GM23338 (cell line): ENCODE measurements around the gene ZNF823. TPM values are rescaled to one million over a fixed set of nuclear protein-coding genes. Genes with fewer than 3 reads are reported as not detected.

Experiments
- ATAC-seq: fragments of 200-7000 bp; cut with Tn5 transposase; 3 replicates; pipeline ENCODE4 v1.9.1; 2020
- DNase-seq: peaks from one replicate; pipeline ENCODE4 v3.0.0-alpha.2; 2015; ENCODE audit warnings: low spot score
- H2AFZ ChIP-seq: fragments of 200-600 bp; sonication (generic); 2 replicates; pipeline ENCODE4 v1.8.0; 2016; ENCODE audit warnings: antibody characterized with exemption, mild to moderate bottlenecking, moderate library complexity
- H3F3A ChIP-seq: fragments of 200-600 bp; sonication (generic); replicated peaks from 2 replicates; pipeline ENCODE4 v1.8.0; 2017; ENCODE audit warnings: antibody characterized with exemption, mixed run types, low read depth
- H3K27ac ChIP-seq: fragments of 200-600 bp; sonication (generic); 2 replicates; pipeline ENCODE4 v1.6.1; 2016; ENCODE audit warnings: low read depth
- H3K27me3 ChIP-seq: fragments of 200-600 bp; sonication (generic); 2 replicates; pipeline ENCODE4 v1.8.0; 2016; ENCODE audit warnings: mild to moderate bottlenecking, mixed run types, moderate library complexity; ENCODE audit not compliant: insufficient read depth
- H3K36me3 ChIP-seq: fragments of 200-600 bp; sonication (generic); 2 replicates; pipeline ENCODE4 v1.8.0; 2016; ENCODE audit warnings: mild to moderate bottlenecking; ENCODE audit not compliant: insufficient read depth
- H3K4me1 ChIP-seq: fragments of 200-600 bp; sonication (generic); 2 replicates; pipeline ENCODE4 v1.8.0; 2016; ENCODE audit warnings: mild to moderate bottlenecking, moderate library complexity; ENCODE audit not compliant: insufficient read depth
- H3K4me2 ChIP-seq: fragments of 200-600 bp; sonication (generic); 2 replicates; pipeline ENCODE4 v1.7.1; 2017; ENCODE audit warnings: mixed run types
- H3K4me3 ChIP-seq: fragments of 200-600 bp; sonication (generic); 2 replicates; pipeline ENCODE4 v1.6.1; 2016; ENCODE audit warnings: mixed run types
- H3K79me2 ChIP-seq: fragments of 200-600 bp; sonication (generic); replicated peaks from 2 replicates; pipeline ENCODE4 v1.8.0; 2017; ENCODE audit warnings: mild to moderate bottlenecking; ENCODE audit not compliant: insufficient read depth
- H3K9me2 ChIP-seq: fragments of 200-600 bp; sonication (generic); 2 replicates; pipeline ENCODE4 v1.8.0; 2017; ENCODE audit not compliant: insufficient read depth
- H4K20me1 ChIP-seq: fragments of 200-600 bp; sonication (generic); replicated peaks from 2 replicates; pipeline ENCODE4 v1.8.0; 2017; ENCODE audit warnings: mild to moderate bottlenecking; ENCODE audit not compliant: insufficient read depth
- H3K27ac Mint-ChIP-seq: 2 replicates; pipeline ENCODE4 v1.8.0; 2020; ENCODE audit warnings: inconsistent platforms, mild to moderate bottlenecking, moderate library complexity, mixed read lengths
- H3K27me3 Mint-ChIP-seq: 3 replicates; pipeline ENCODE4 v1.8.0; 2022; ENCODE audit warnings: low read depth, mild to moderate bottlenecking, moderate library complexity, mixed read lengths, inconsistent platforms; ENCODE audit not compliant: insufficient read depth, poor library complexity
- H3K36me3 Mint-ChIP-seq: 3 replicates; pipeline ENCODE4 v1.8.0; 2021; ENCODE audit warnings: low read depth, mild to moderate bottlenecking, inconsistent platforms, moderate library complexity, mixed read lengths
- H3K4me1 Mint-ChIP-seq: 3 replicates; pipeline ENCODE4 v1.8.0; 2020; ENCODE audit warnings: mild to moderate bottlenecking, inconsistent platforms, mixed read lengths
- H3K4me3 Mint-ChIP-seq: 3 replicates; pipeline ENCODE4 v1.8.0; 2021; ENCODE audit warnings: moderate library complexity, mild to moderate bottlenecking, inconsistent platforms, mixed read lengths
- H3K9me3 Mint-ChIP-seq: 3 replicates; pipeline ENCODE4 v1.8.0; 2020; ENCODE audit warnings: moderate library complexity, mild to moderate bottlenecking, inconsistent platforms, mixed read lengths
- CREB1 ChIP-seq: fragments of 250-450 bp; sonication (Bioruptor Pico); IDR thresholded peaks from 2 replicates; pipeline ENCODE4 v1.5.0; 2020; ENCODE audit warnings: low read depth, mild to moderate bottlenecking, moderate library complexity
- EZH2phosphoT487 ChIP-seq: fragments of 200-600 bp; sonication (generic); IDR thresholded peaks from one replicate; pipeline ENCODE4 v1.8.1; 2018; ENCODE audit warnings: antibody characterized with exemption; ENCODE audit not compliant: unreplicated experiment
- JUNB ChIP-seq: IDR thresholded peaks from one replicate; pipeline ENCODE4 v1.6.1; 2016; ENCODE audit warnings: antibody characterized with exemption; ENCODE audit not compliant: unreplicated experiment
- NANOG ChIP-seq: IDR thresholded peaks from 2 replicates; pipeline ENCODE4 v1.6.1; 2016; ENCODE audit warnings: antibody characterized with exemption, borderline replicate concordance
- POLR2AphosphoS5 ChIP-seq: IDR thresholded peaks from 2 replicates; pipeline ENCODE4 v1.6.1; 2016; ENCODE audit warnings: antibody characterized with exemption, low read depth
- STAT1 ChIP-seq: IDR thresholded peaks from one replicate; pipeline ENCODE4 v1.6.1; 2016; ENCODE audit warnings: antibody characterized with exemption; ENCODE audit not compliant: unreplicated experiment
- ZNF114 ChIP-seq: fragments of 250-450 bp; sonication (Bioruptor Pico); IDR thresholded peaks from 2 replicates; pipeline ENCODE4 v1.5.0; 2020; ENCODE audit warnings: mild to moderate bottlenecking, moderate library complexity
- polyA plus RNA-seq: library from polyadenylated mRNA; unstranded; fragments of >200 nt; fragmentation: Nextera tagmentation; extraction: Ambion mirVana; gene quantifications from 2 replicates; pipeline ENCODE4 v1.2.1, GENCODE V29; 2016
- total RNA-seq: library from RNA; depleted of rRNA; stranded (reverse); fragments of >200 nt; shearing (Covaris generic); gene quantifications from 2 replicates; pipeline ENCODE4 v1.2.3, GENCODE V29; 2014
- TF ChIP-seq, protein P1 (sequence below), 2 experiments: fragments of 200-600 bp in 1 of 2; sonication (generic) in 1 of 2; conservative IDR thresholded peaks; 2 replicates each; pipeline versions ENCODE4 v1.5.1 to v1.6.1; 2016 to 2017; ENCODE audit warnings: antibody characterized with exemption in 2 of 2, low read depth in 2 of 2, mild to moderate bottlenecking in 2 of 2, moderate library complexity in 1 of 2
- TF ChIP-seq, protein P2 (sequence below): IDR thresholded peaks from one replicate; pipeline ENCODE4 v1.6.1; 2018; ENCODE audit warnings: antibody characterized with exemption; ENCODE audit not compliant: unreplicated experiment
- TF ChIP-seq, protein P3 (sequence below): IDR thresholded peaks from 2 replicates; pipeline ENCODE4 v1.6.1; 2016; ENCODE audit warnings: antibody characterized with exemption

Gene ZNF823
- total and polyA plus RNA-seq, 2 experiments from 2014 or later = 1.3 to 3.0 TPM

DNA sequence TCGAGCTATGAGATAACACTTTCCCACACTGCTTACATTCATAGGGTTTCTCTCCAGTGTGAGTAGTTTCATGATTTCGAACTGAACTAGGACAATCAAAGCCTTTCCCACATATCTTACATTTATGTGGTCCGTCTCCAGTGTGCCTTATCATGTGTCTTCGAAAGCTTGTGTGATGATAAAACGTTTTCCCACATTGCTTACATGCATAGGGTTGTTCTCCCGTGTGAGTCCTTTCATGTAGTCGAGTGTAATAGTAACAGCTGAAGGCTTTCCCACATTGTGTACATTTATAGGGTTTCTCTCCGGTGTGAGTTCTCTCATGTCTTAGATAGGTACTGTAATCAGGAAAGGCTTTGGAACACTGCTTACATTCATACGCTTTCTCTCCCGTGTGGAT, 16.3 kb downstream of the ZNF823 start (continued):
- TF ChIP-seq, protein P1, sequence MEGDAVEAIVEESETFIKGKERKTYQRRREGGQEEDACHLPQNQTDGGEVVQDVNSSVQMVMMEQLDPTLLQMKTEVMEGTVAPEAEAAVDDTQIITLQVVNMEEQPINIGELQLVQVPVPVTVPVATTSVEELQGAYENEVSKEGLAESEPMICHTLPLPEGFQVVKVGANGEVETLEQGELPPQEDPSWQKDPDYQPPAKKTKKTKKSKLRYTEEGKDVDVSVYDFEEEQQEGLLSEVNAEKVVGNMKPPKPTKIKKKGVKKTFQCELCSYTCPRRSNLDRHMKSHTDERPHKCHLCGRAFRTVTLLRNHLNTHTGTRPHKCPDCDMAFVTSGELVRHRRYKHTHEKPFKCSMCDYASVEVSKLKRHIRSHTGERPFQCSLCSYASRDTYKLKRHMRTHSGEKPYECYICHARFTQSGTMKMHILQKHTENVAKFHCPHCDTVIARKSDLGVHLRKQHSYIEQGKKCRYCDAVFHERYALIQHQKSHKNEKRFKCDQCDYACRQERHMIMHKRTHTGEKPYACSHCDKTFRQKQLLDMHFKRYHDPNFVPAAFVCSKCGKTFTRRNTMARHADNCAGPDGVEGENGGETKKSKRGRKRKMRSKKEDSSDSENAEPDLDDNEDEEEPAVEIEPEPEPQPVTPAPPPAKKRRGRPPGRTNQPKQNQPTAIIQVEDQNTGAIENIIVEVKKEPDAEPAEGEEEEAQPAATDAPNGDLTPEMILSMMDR (conservative IDR thresholded peaks at IDR 0.05; ENCODE audit: low read depth in 2 of 2) = no peak
- no peak for TF ChIP-seq JUNB
- TF ChIP-seq, protein P2, sequence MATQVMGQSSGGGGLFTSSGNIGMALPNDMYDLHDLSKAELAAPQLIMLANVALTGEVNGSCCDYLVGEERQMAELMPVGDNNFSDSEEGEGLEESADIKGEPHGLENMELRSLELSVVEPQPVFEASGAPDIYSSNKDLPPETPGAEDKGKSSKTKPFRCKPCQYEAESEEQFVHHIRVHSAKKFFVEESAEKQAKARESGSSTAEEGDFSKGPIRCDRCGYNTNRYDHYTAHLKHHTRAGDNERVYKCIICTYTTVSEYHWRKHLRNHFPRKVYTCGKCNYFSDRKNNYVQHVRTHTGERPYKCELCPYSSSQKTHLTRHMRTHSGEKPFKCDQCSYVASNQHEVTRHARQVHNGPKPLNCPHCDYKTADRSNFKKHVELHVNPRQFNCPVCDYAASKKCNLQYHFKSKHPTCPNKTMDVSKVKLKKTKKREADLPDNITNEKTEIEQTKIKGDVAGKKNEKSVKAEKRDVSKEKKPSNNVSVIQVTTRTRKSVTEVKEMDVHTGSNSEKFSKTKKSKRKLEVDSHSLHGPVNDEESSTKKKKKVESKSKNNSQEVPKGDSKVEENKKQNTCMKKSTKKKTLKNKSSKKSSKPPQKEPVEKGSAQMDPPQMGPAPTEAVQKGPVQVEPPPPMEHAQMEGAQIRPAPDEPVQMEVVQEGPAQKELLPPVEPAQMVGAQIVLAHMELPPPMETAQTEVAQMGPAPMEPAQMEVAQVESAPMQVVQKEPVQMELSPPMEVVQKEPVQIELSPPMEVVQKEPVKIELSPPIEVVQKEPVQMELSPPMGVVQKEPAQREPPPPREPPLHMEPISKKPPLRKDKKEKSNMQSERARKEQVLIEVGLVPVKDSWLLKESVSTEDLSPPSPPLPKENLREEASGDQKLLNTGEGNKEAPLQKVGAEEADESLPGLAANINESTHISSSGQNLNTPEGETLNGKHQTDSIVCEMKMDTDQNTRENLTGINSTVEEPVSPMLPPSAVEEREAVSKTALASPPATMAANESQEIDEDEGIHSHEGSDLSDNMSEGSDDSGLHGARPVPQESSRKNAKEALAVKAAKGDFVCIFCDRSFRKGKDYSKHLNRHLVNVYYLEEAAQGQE = no peak

DNA sequence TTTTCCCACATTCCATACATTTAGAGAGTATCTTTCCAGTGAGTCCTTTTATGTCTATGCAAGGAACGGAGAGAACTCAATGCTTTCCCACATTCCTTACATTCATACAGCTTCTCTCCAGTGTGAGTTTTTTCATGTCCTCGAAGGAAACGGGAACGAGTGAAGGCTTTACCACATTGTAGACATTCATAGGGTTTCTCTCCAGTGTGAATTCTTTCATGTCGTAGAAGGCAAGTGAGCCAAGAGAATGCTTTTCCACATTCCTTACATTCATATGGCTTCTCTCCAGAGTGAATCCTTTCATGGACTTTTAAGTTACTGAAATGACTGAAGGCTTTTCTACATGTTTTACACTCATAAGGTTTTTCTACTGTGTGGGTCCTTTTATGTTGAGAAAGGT, 17.1 kb downstream of the ZNF823 start:
- Histone ChIP-seq H3K9me2 (peaks cover 3% of the 10 kb centered on the region; the same call in 1 of the 2 replicates), H3K36me3 (peaks cover 15% of the 10 kb centered on the region), H4K20me1 (no peaks in the 10 kb centered on the region), H3K27me3 (no peaks in the 10 kb centered on the region), H3K27ac (no peak overlapping the region), H3K4me1 (no peaks in the 10 kb centered on the region), H3F3A (no peaks in the 10 kb centered on the region), H3K4me3 (no peak overlapping the region), H3K79me2 (no peaks in the 10 kb centered on the region), H3K4me2 (no peak overlapping the region), H2AFZ (no peak overlapping the region)
- Mint-ChIP-seq H3K27ac (no peak overlapping the region), H3K9me3 (peaks cover 89% of the 10 kb centered on the region), H3K4me1 (no peaks in the 10 kb centered on the region), H3K4me3 (no peak overlapping the region), H3K36me3 (peaks cover 69% of the 10 kb centered on the region), H3K27me3 (peaks cover 1% of the 10 kb centered on the region)
- ATAC-seq = no peak
- no peak for TF ChIP-seq NANOG
- TF ChIP-seq, protein P1 (conservative IDR thresholded peaks at IDR 0.05; ENCODE audit: low read depth in 2 of 2) = no peak
- TF ChIP-seq STAT1 = no peak
- no peak for TF ChIP-seq EZH2phosphoT487
- no peak for TF ChIP-seq CREB1 (CRISPR knock-in tag)
- TF ChIP-seq, protein P3, sequence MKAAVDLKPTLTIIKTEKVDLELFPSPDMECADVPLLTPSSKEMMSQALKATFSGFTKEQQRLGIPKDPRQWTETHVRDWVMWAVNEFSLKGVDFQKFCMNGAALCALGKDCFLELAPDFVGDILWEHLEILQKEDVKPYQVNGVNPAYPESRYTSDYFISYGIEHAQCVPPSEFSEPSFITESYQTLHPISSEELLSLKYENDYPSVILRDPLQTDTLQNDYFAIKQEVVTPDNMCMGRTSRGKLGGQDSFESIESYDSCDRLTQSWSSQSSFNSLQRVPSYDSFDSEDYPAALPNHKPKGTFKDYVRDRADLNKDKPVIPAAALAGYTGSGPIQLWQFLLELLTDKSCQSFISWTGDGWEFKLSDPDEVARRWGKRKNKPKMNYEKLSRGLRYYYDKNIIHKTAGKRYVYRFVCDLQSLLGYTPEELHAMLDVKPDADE = no peak
- no peak for TF ChIP-seq POLR2AphosphoS5
- no peak for TF ChIP-seq ZNF114 (CRISPR knock-in tag)
- TF ChIP-seq JUNB = no peak
- peak; percentile 35 for DNase-seq
